Measurements from ENCODE around the gene LTBP1.

DNA sequence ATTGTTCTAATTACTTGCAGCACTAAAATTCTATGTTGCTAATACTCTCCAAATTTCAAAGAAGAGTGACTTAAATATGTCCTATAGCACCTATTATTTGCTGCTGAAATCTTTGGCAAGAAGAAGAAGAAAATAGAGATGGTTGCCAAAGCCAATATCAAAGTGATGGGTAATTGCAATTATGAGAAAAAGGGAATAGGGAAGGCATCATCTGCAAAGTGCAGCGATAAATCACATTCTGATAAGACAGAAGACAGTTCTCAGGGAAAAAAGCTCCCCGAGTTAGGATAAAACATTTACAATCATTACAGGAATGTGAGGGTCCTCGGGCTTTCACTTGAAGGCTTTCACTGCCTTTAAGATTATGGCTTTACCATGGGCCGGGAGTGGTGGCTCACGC lies 457.6 kb downstream of the LTBP1 start:
- TF ChIP-seq, protein P1, sequence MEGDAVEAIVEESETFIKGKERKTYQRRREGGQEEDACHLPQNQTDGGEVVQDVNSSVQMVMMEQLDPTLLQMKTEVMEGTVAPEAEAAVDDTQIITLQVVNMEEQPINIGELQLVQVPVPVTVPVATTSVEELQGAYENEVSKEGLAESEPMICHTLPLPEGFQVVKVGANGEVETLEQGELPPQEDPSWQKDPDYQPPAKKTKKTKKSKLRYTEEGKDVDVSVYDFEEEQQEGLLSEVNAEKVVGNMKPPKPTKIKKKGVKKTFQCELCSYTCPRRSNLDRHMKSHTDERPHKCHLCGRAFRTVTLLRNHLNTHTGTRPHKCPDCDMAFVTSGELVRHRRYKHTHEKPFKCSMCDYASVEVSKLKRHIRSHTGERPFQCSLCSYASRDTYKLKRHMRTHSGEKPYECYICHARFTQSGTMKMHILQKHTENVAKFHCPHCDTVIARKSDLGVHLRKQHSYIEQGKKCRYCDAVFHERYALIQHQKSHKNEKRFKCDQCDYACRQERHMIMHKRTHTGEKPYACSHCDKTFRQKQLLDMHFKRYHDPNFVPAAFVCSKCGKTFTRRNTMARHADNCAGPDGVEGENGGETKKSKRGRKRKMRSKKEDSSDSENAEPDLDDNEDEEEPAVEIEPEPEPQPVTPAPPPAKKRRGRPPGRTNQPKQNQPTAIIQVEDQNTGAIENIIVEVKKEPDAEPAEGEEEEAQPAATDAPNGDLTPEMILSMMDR (IDR thresholded peaks at IDR 0.05; ENCODE audit: low read depth, low read length, poor library complexity, severe bottlenecking), result no peak
- TF ChIP-seq EZH2phosphoT487 (IDR thresholded peaks at IDR 0.05; ENCODE audit: borderline replicate concordance, low read length), result no peak

Data from DOHH2 (cell line).